ENCODE data around the gene PHC3.

GRCh38 chr3:170220871-170221270 is 39.3 kb upstream of the PHC3 start:
- TF ChIP-seq EHMT2 (IDR thresholded peaks at IDR 0.05; ENCODE audit: low read depth) (no peak), REST (IDR thresholded peaks at IDR 0.05) (no peak), POLR2A (IDR thresholded peaks at IDR 0.05; ENCODE audit: low read length) (no peak), BCL3 (IDR thresholded peaks at IDR 0.05) (no peak), ZNF302 (CRISPR knock-in tag; IDR thresholded peaks at IDR 0.05) (no peak), ZFP36 (IDR thresholded peaks at IDR 0.05; ENCODE audit: borderline replicate concordance, partially characterized antibody) (no peak), CTCF (IDR thresholded peaks at IDR 0.05) (no peak), JUNB (IDR thresholded peaks at IDR 0.05) (no peak), MAFK (IDR thresholded peaks at IDR 0.05; ENCODE audit: partially characterized antibody) (no peak), E2F6 (IDR thresholded peaks at IDR 0.05; ENCODE audit: borderline replicate concordance, low read depth) (no peak), ZSCAN20 (CRISPR knock-in tag; IDR thresholded peaks at IDR 0.05) (no peak), CHD2 (IDR thresholded peaks at IDR 0.05; ENCODE audit: low read length, partially characterized antibody) (no peak), HDAC2 (IDR thresholded peaks at IDR 0.05) (no peak), RCOR1 (IDR thresholded peaks at IDR 0.05; ENCODE audit: low read depth, low read length) (no peak)

Measured in A549 (cell line).